Right atrium auricular region (tissue), 2 donors: Measurements from ENCODE around the gene STRN4. TPM values are rescaled to one million over a fixed set of nuclear protein-coding genes. Genes with fewer than 3 reads are reported as not detected.

Experiments
- DNase-seq: peaks from one replicate; pipeline ENCODE4 v3.0.0-alpha.2; 2019; ENCODE audit warnings: low spot score
- H3K27ac ChIP-seq, 2 donors: fragments of 200-600 bp; sonication (generic); 1 replicate in 1 of 2; 2 replicates in 1 of 2; pipeline ENCODE4 v1.5.1; 2016 to 2019
- H3K27me3 ChIP-seq, 2 donors: fragments of 200-600 bp; sonication (generic); one replicate each; pipeline versions ENCODE4 v1.5.1 to v1.6.0; 2017 to 2019
- H3K36me3 ChIP-seq: fragments of 200-600 bp; sonication (generic); one replicate; pipeline ENCODE4 v1.5.1; 2016
- H3K4me1 ChIP-seq, 2 donors: fragments of 200-600 bp; sonication (generic); one replicate each; pipeline versions ENCODE4 v1.5.1 to v1.6.0; 2017 to 2019
- H3K4me3 ChIP-seq, 2 donors: fragments of 200-600 bp; sonication (generic); 1 replicate in 1 of 2; 2 replicates in 1 of 2; pipeline ENCODE4 v1.5.1; 2017 to 2019; ENCODE audit warnings: mild to moderate bottlenecking in 1 of 2, moderate library complexity in 1 of 2
- H3K9me3 ChIP-seq, 2 donors: fragments of 200-600 bp; sonication (generic); one replicate each; pipeline ENCODE4 v1.5.1; 2019
- total RNA-seq, 2 donors: library from RNA; depleted of rRNA; stranded (reverse); fragments of >200 nt; gene quantifications; one replicate each; pipeline ENCODE4 v1.1.0, GENCODE V29; 2016
- TF ChIP-seq, protein P1 (sequence below), 2 donors: fragments of 200-600 bp; sonication (generic); IDR thresholded peaks; one replicate each; pipeline ENCODE4 v1.5.1; 2019; ENCODE audit warnings: antibody characterized with exemption in 2 of 2

STRN4 gene
- total RNA-seq, 2 donors from 2014 or later = 46.6 to 65.4 TPM

DNA sequence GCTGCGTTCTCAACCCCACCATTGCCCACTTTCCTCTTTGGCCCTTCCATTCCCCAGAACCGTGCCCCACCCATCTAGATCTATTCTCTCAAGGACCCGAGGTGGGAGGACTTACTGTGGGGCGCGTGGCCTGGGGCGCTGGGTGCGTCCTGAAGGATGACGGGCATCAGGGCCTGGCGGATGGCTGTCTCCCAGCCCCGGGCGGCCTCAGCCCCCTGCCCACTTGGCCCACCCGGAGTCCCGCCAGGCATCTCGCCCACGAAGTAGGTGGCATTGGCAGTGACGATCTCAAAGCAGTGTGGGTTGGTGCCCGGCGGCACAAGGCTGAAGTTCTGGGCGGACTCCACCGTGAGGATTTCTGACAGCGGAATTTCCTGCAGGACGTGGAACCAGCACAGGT lies 52.5 kb downstream of the STRN4 start:
- no peak for DNase-seq
- TF ChIP-seq, protein P1, sequence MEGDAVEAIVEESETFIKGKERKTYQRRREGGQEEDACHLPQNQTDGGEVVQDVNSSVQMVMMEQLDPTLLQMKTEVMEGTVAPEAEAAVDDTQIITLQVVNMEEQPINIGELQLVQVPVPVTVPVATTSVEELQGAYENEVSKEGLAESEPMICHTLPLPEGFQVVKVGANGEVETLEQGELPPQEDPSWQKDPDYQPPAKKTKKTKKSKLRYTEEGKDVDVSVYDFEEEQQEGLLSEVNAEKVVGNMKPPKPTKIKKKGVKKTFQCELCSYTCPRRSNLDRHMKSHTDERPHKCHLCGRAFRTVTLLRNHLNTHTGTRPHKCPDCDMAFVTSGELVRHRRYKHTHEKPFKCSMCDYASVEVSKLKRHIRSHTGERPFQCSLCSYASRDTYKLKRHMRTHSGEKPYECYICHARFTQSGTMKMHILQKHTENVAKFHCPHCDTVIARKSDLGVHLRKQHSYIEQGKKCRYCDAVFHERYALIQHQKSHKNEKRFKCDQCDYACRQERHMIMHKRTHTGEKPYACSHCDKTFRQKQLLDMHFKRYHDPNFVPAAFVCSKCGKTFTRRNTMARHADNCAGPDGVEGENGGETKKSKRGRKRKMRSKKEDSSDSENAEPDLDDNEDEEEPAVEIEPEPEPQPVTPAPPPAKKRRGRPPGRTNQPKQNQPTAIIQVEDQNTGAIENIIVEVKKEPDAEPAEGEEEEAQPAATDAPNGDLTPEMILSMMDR (IDR thresholded peaks at IDR 0.05) = no peak
- Histone ChIP-seq H3K27me3 (no peaks in the 10 kb centered on the region), H3K36me3 (peaks cover 85% of the 10 kb centered on the region), H3K9me3 (no peaks in the 10 kb centered on the region), H3K4me1 (peaks cover 0 to 4% of the 10 kb centered on the region in 2 donors), H3K4me3 (no peak overlapping the region), H3K27ac (no peak overlapping the region)

DNA sequence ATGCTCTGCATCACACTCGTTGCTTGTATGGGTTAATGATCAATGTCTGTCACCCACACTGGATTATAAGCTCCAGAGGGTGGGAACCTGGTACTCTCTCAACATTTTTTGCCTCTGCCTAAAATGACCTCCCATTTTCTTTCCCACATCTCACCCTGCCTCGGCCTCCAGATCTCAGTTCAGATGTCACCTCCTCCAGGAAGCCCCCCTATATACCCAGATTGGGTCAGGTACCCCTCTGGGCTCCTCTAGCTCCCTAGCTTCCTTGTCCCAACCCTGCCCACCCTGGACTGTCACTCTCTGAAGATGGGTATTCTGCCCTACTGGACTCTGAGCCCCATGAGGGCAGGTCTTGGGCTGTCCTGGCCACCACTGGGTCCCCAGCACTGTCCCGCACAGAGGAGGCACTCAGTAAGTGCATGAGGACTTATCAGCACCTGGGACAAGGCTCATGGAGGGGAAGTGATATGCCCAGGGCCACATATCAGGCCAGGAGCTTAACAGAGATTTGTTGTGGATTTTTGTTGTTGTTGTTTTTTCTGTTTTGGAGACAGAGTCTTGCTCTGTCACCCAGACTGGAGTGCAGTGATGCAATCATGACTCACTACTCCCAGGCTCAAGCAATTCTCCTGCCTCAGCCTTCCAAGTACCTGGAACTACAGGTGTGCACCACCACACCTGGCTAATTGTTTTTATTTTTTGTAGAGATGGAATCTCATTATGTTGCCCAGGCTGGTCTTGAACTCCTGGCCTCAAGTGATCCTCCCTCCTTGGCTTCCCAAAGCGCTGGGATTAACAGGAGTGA lies 53.1 kb downstream of the STRN4 start:
- Histone ChIP-seq H3K36me3 (peaks cover 85% of the 10 kb centered on the region), H3K4me3 (no peak overlapping the region), H3K9me3 (no peaks in the 10 kb centered on the region), H3K4me1 (peaks cover 0 to 4% of the 10 kb centered on the region in 2 donors), H3K27me3 (no peaks in the 10 kb centered on the region), H3K27ac (no peak overlapping the region)
- DNase-seq = no peak
- TF ChIP-seq, protein P1 (IDR thresholded peaks at IDR 0.05) = no peak

DNA sequence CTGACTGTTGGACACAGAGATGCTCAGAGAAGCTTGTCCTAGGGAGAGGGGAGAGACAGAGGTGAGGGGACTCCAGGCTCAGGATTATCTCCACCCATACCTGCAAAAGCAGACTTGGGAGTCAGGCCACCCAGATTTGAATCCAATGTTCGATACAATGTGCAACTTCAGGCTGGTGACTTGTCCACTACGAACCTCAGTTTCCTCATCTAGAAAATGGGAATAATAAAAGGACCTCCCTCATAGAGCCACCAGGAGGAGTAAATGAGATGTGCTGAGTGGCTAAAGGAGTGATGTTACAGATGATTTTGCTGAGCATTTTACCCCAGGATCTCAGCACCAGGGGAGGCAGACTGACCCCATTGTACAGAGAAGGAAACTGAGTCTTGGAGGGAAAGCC lies 54.3 kb downstream of the STRN4 start:
- Histone ChIP-seq H3K36me3 (peaks cover 97% of the 10 kb centered on the region), H3K27ac (no peak overlapping the region), H3K27me3 (no peaks in the 10 kb centered on the region), H3K9me3 (no peaks in the 10 kb centered on the region), H3K4me1 (no peaks in the 10 kb centered on the region), H3K4me3 (no peak overlapping the region)
- no peak for DNase-seq
- TF ChIP-seq, protein P1 (IDR thresholded peaks at IDR 0.05) = no peak

DNA sequence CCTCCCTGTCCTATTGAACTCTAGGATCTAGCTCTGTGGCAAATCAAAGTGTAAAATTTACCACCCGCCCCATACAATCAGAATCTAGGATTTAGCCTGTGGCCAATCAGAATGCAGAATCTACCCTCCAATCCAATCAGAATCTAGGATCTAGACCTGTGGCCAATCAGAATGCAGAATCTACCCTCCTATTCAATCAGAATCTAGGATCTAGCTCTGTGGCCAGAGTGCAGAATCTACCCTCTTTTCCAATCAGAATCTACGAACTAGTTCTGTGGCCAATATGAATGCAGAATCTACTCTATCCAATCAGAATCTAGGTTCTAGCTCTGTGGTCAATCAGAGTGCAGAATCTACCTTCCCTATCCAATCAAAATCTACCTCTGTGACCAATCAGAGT lies 55.1 kb downstream of the STRN4 start:
- H3K4me1 ChIP-seq = no peaks in the 10 kb centered on the region
- H3K4me3 ChIP-seq = no peak overlapping the region
- TF ChIP-seq, protein P1 (IDR thresholded peaks at IDR 0.05) = no peak
- H3K27ac ChIP-seq = no peak overlapping the region
- peaks cover 91% of the 10 kb centered on the region for H3K36me3 ChIP-seq
- no peaks in the 10 kb centered on the region for H3K9me3 ChIP-seq
- no peaks in the 10 kb centered on the region for H3K27me3 ChIP-seq
- no peak for DNase-seq

DNA sequence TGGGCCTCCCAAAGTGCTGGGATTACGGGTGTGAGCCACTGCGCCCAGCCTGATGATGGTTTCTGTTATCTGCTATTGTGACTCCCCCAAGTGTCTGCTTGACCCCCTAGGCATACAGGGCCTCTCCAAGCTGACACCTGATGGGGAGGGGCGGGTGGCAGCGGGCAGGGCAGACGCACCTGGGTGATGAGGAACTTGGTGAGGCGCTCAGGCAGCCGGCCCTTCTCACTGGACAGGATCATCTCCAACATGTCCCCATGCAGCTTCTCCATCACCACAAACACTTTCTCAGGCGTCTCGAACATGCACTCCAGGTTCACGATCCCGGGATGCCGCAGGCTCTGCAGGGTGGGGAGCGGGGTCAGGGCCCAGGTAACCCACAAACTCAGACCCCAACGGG lies 56.9 kb downstream of the STRN4 start:
- H3K27ac ChIP-seq = no peak overlapping the region
- peaks cover 92% of the 10 kb centered on the region for H3K36me3 ChIP-seq
- TF ChIP-seq, protein P1 (IDR thresholded peaks at IDR 0.05) = no peak
- H3K9me3 ChIP-seq = no peaks in the 10 kb centered on the region
- no peak overlapping the region for H3K4me3 ChIP-seq
- no peak for DNase-seq
- no peaks in the 10 kb centered on the region for H3K27me3 ChIP-seq
- no peaks in the 10 kb centered on the region for H3K4me1 ChIP-seq
